ENCODE data around the gene LRRC52. TPM values are rescaled to one million over a fixed set of nuclear protein-coding genes. Genes with fewer than 3 reads are reported as not detected.

Gene LRRC52
- not detected in 2 replicates for polyA plus RNA-seq (2013)

GRCh38 chr1:165543532-165544438 lies at the start of gene LRRC52:
LRRC52 (plus strand) TSS chr1:165544000; CDS start chr1:165544297, 297 bp downstream.
- DNase-seq, result no peak
- Histone ChIP-seq H3K36me3 (ENCODE audit: control insufficient read depth in 1 of 2, insufficient read depth in 2 of 2, low read length in 2 of 2) (no peaks in the 10 kb centered on the region), H3K4me2 (ENCODE audit: low read length) (no peak within 1 kb of the TSS), H3K9ac (ENCODE audit: low read length) (no peak within 1 kb of the TSS), H3K18ac (ENCODE audit: low read length) (no peak within 1 kb of the TSS), H3K79me1 (ENCODE audit: low read length) (no peaks in the 10 kb centered on the region), H2AFZ (ENCODE audit: insufficient read depth, low read length, poor library complexity) (no peak within 1 kb of the TSS), H3K4me1 (ENCODE audit: control insufficient read depth in 1 of 2, insufficient read depth in 2 of 2, low read length in 2 of 2) (no peaks in the 10 kb centered on the region), H2BK5ac (ENCODE audit: low read depth, low read length, poor library complexity) (no peak within 1 kb of the TSS), H4K12ac (ENCODE audit: low read depth, low read length) (no peak within 1 kb of the TSS), H2AK5ac (ENCODE audit: low read length) (no peak within 1 kb of the TSS), H4K91ac (ENCODE audit: low read depth, low read length) (no peak within 1 kb of the TSS), H3K4me3 (ENCODE audit: low read depth, low read length) (no peak within 1 kb of the TSS), H2BK12ac (ENCODE audit: low read length) (no peak within 1 kb of the TSS), H3K4ac (ENCODE audit: low read depth, low read length) (no peak within 1 kb of the TSS), H3K27me3 (ENCODE audit: insufficient read depth, low read length) (no peaks in the 10 kb centered on the region), H4K8ac (ENCODE audit: low read depth, low read length) (no peak within 1 kb of the TSS), H3K79me2 (ENCODE audit: control insufficient read depth, insufficient read depth, low read length, poor library complexity) (no peaks in the 10 kb centered on the region), H3K9me3 (ENCODE audit: insufficient read depth, low read depth, low read length) (no peaks in the 10 kb centered on the region), H2BK120ac (ENCODE audit: insufficient read depth, low read length, poor library complexity) (no peak within 1 kb of the TSS), H3K27ac (ENCODE audit: low read depth, low read length) (no peak within 1 kb of the TSS), H3K23ac (ENCODE audit: low read length) (no peak within 1 kb of the TSS), H3K14ac (ENCODE audit: low read length) (no peak within 1 kb of the TSS)
- no CpG with 5 or more reads among the region's 12 CpGs for WGBS (ENCODE audit: extremely low coverage, insufficient coverage, insufficient read length)

DNA sequence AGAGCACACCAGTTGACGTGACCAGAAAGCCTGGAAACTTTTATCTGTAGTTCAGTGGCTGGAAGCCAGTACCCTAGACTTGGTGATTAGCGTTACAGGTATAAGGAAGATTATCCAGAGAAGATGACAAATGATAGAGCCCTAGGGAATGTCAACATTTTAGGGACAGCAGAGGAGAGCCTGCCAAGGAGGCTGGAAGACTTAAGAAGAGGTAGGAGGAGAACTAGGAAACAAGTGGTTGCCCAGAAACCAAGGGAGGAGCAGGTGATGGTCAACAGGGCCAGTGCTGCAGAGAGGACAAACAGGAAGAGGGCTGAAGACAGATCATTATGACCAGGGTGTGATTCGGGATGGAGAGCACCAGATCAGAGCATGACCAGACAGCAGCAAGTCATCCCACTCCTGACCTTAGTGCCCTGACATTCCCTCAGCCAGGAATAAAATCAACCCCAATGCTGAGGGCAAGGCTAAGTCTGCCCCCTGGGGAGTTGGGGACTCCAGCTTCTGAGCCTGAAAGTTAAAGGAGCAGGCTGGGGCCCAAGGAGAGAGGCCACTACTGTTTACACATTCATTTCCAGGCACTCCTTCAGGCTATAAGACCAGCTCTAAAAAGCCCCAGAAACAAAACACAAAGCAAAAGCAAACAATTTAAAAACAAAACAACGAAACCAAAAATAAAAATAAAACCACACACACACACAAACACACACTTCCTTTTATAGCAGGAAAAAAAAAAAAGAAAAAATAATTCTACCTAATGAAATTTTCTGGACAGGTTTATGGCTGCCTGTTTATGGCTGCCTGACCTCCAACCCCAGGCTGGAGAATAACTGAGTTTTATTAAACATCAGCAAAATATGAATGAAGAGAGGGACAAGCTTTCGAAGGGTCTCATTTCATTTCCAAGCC lies 48.6 kb upstream of the LRRC52 start:
- no peak overlapping the region for H3K14ac ChIP-seq (ENCODE audit: low read length)
- H3K79me1 ChIP-seq (ENCODE audit: low read length), result no peaks in the 10 kb centered on the region
- no peak overlapping the region for H2BK120ac ChIP-seq (ENCODE audit: insufficient read depth, low read length, poor library complexity)
- H3K9me3 ChIP-seq (ENCODE audit: insufficient read depth, low read depth, low read length), result no peaks in the 10 kb centered on the region
- no peak overlapping the region for H2BK12ac ChIP-seq (ENCODE audit: low read length)
- H3K4me3 ChIP-seq (ENCODE audit: low read depth, low read length), result no peak overlapping the region
- 100% methylated on average over 1 of the region's 5 CpGs for WGBS (ENCODE audit: extremely low coverage, insufficient coverage, insufficient read length)
- H3K36me3 ChIP-seq (ENCODE audit: control insufficient read depth in 1 of 2, insufficient read depth in 2 of 2, low read length in 2 of 2), result no peaks in the 10 kb centered on the region
- H3K4me2 ChIP-seq (ENCODE audit: low read length), result no peak overlapping the region
- no peak overlapping the region for H3K23ac ChIP-seq (ENCODE audit: low read length)
- H3K27me3 ChIP-seq (ENCODE audit: insufficient read depth, low read length), result no peaks in the 10 kb centered on the region
- H2AK5ac ChIP-seq (ENCODE audit: low read length), result no peak overlapping the region
- H3K79me2 ChIP-seq (ENCODE audit: control insufficient read depth, insufficient read depth, low read length, poor library complexity), result no peaks in the 10 kb centered on the region
- H4K8ac ChIP-seq (ENCODE audit: low read depth, low read length), result no peak overlapping the region
- H3K18ac ChIP-seq (ENCODE audit: low read length), result no peak overlapping the region
- no peak overlapping the region for H2BK5ac ChIP-seq (ENCODE audit: low read depth, low read length, poor library complexity)
- no peak overlapping the region for H4K91ac ChIP-seq (ENCODE audit: low read depth, low read length)
- H3K27ac ChIP-seq (ENCODE audit: low read depth, low read length), result no peak overlapping the region
- no peak for DNase-seq
- H3K4me1 ChIP-seq (ENCODE audit: control insufficient read depth in 1 of 2, insufficient read depth in 2 of 2, low read length in 2 of 2), result no peaks in the 10 kb centered on the region
- no peak overlapping the region for H3K4ac ChIP-seq (ENCODE audit: low read depth, low read length)
- no peak overlapping the region for H3K9ac ChIP-seq (ENCODE audit: low read length)
- no peak overlapping the region for H4K12ac ChIP-seq (ENCODE audit: low read depth, low read length)
- H2AFZ ChIP-seq (ENCODE audit: insufficient read depth, low read length, poor library complexity), result no peak overlapping the region

DNA sequence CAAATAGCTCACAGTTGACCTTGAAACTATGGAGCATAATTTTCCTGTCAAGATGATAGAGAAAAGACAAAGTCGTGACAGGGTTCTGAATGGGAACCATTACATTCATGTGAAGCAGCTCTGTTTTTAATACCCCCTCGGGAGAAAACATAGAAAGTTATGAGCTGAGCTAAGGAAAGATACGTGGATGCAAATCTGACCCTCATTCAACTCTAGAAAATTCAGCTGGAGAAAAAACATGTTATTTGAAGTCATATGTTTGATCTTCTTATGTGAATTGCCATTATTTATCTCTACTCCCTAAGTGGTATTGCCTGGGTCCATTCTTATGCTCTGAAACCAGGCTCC lies 48.0 kb upstream of the LRRC52 start:
- Histone ChIP-seq H3K4me2 (ENCODE audit: low read length) (no peak overlapping the region), H2BK5ac (ENCODE audit: low read depth, low read length, poor library complexity) (no peak overlapping the region), H3K23ac (ENCODE audit: low read length) (no peak overlapping the region), H2AFZ (ENCODE audit: insufficient read depth, low read length, poor library complexity) (no peak overlapping the region), H3K18ac (ENCODE audit: low read length) (no peak overlapping the region), H3K14ac (ENCODE audit: low read length) (no peak overlapping the region), H3K27me3 (ENCODE audit: insufficient read depth, low read length) (no peaks in the 10 kb centered on the region), H3K79me1 (ENCODE audit: low read length) (no peaks in the 10 kb centered on the region), H3K4me1 (ENCODE audit: control insufficient read depth in 1 of 2, insufficient read depth in 2 of 2, low read length in 2 of 2) (no peaks in the 10 kb centered on the region), H3K4me3 (ENCODE audit: low read depth, low read length) (no peak overlapping the region), H4K8ac (ENCODE audit: low read depth, low read length) (no peak overlapping the region), H2AK5ac (ENCODE audit: low read length) (no peak overlapping the region), H2BK120ac (ENCODE audit: insufficient read depth, low read length, poor library complexity) (no peak overlapping the region), H4K12ac (ENCODE audit: low read depth, low read length) (no peak overlapping the region), H4K91ac (ENCODE audit: low read depth, low read length) (no peak overlapping the region), H3K27ac (ENCODE audit: low read depth, low read length) (no peak overlapping the region), H3K9ac (ENCODE audit: low read length) (no peak overlapping the region), H3K79me2 (ENCODE audit: control insufficient read depth, insufficient read depth, low read length, poor library complexity) (no peaks in the 10 kb centered on the region), H2BK12ac (ENCODE audit: low read length) (no peak overlapping the region), H3K4ac (ENCODE audit: low read depth, low read length) (no peak overlapping the region), H3K9me3 (ENCODE audit: insufficient read depth, low read depth, low read length) (no peaks in the 10 kb centered on the region), H3K36me3 (ENCODE audit: control insufficient read depth in 1 of 2, insufficient read depth in 2 of 2, low read length in 2 of 2) (no peaks in the 10 kb centered on the region)
- WGBS (ENCODE audit: extremely low coverage, insufficient coverage, insufficient read length), result no CpG with 5 or more reads among the region's 3 CpGs
- DNase-seq, result no peak

GRCh38 chr1:165496501-165496900 lies 47.3 kb upstream of the LRRC52 start:
- Histone ChIP-seq H3K14ac (ENCODE audit: low read length) (no peak overlapping the region), H3K27me3 (ENCODE audit: insufficient read depth, low read length) (no peaks in the 10 kb centered on the region), H2BK5ac (ENCODE audit: low read depth, low read length, poor library complexity) (no peak overlapping the region), H3K27ac (ENCODE audit: low read depth, low read length) (no peak overlapping the region), H2BK120ac (ENCODE audit: insufficient read depth, low read length, poor library complexity) (no peak overlapping the region), H2BK12ac (ENCODE audit: low read length) (no peak overlapping the region), H3K9me3 (ENCODE audit: insufficient read depth, low read depth, low read length) (no peaks in the 10 kb centered on the region), H3K36me3 (ENCODE audit: control insufficient read depth in 1 of 2, insufficient read depth in 2 of 2, low read length in 2 of 2) (no peaks in the 10 kb centered on the region), H3K79me1 (ENCODE audit: low read length) (no peaks in the 10 kb centered on the region), H2AFZ (ENCODE audit: insufficient read depth, low read length, poor library complexity) (no peak overlapping the region), H3K23ac (ENCODE audit: low read length) (no peak overlapping the region), H4K12ac (ENCODE audit: low read depth, low read length) (no peak overlapping the region), H3K4ac (ENCODE audit: low read depth, low read length) (no peak overlapping the region), H3K9ac (ENCODE audit: low read length) (no peak overlapping the region), H3K4me1 (ENCODE audit: control insufficient read depth in 1 of 2, insufficient read depth in 2 of 2, low read length in 2 of 2) (no peaks in the 10 kb centered on the region), H4K91ac (ENCODE audit: low read depth, low read length) (no peak overlapping the region), H3K4me2 (ENCODE audit: low read length) (no peak overlapping the region), H3K18ac (ENCODE audit: low read length) (no peak overlapping the region), H3K4me3 (ENCODE audit: low read depth, low read length) (no peak overlapping the region), H4K8ac (ENCODE audit: low read depth, low read length) (no peak overlapping the region), H3K79me2 (ENCODE audit: control insufficient read depth, insufficient read depth, low read length, poor library complexity) (no peaks in the 10 kb centered on the region), H2AK5ac (ENCODE audit: low read length) (no peak overlapping the region)
- no CpG with 5 or more reads among the region's 1 CpG for WGBS (ENCODE audit: extremely low coverage, insufficient coverage, insufficient read length)
- peak; percentile 25 to 47 for DNase-seq
